Measurements from ENCODE around the gene CBARP. TPM values are rescaled to one million over a fixed set of nuclear protein-coding genes. Genes with fewer than 3 reads are reported as not detected.

The CBARP gene
- total RNA-seq, 1 experiment from 2014 or later: 23.4 TPM

DNA sequence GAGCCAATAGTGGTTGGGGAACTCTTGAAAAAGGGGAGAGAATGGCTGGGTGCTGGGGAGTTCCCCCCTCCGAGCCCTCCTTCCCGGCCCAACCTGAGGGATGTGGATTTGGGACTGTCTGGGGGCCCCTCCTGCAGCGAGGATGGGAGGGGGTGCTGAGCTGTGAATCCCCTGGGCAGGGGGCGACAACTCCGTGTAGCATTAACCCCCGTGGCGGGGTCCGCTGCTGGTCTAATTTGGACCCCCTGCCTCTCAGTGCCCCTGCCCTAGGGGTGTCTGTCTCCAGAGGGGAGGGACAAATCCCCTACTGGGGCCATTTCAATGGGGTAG lies 20.3 kb upstream of the CBARP start:
- peak overlapping the region; percentile 78; the same call in 1 of the 2 replicates for H3K27ac Mint-ChIP-seq

DNA sequence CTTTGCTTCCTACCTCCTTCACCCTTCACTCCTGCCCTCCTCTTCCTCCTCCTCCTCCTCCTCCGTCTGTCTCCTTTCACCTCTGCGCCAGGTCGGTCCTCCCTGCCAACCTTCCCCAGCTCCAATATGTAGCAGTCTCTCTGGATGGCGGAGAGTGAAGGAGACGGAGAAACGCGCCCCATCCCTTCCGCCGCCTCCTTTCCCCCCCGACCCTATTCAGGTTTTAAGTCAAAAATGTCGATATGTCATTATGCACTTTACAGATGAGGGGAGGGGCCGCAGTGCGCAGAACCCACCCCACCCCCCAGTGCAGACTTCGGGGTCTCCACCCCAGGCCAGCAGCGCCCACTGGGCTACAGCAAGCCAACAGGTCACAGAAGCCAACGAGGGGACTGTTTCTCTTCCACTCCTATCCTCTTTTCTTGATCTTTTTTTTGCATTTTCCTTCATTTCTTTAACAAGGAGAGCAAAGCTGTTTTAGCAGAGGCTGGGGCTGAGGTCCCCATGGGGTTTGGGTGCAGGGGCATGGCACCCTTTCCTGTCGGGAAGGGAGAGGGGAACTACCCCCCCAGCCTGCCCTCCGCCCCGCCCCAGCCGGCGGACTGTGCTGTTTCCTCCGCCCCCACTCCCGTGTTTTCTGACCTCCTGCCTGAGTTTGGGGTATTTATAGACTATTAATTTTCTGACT lies 19.8 kb upstream of the CBARP start:
- TF ChIP-seq SMAD4 (CRISPR knock-in tag; IDR thresholded peaks at IDR 0.05) (no peak), FOXK1 (CRISPR knock-in tag; IDR thresholded peaks at IDR 0.05) (no peak)
- TF ChIP-seq, protein P1, sequence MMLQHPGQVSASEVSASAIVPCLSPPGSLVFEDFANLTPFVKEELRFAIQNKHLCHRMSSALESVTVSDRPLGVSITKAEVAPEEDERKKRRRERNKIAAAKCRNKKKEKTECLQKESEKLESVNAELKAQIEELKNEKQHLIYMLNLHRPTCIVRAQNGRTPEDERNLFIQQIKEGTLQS (CRISPR knock-in tag; conservative IDR thresholded peaks at IDR 0.05): no peak
- DNase-seq (ENCODE audit: low spot score): no peak
- ATAC-seq: no peak
- POLR2A ChIA-PET: interaction anchor here (0.9 to 1.6 kb wide), 2 partner anchors 9 to 12 kb away, joined by 3 to 6 read pairs; partner anchors contain the start of gene CIRBP
- peak overlapping the region; percentile 84 for H3K27ac Mint-ChIP-seq
- H3K27me3 Mint-ChIP-seq (ENCODE audit: low read depth): no peaks in the 10 kb centered on the region
- CTCF ChIA-PET: interaction anchor here (2.3 to 15.6 kb wide), 2 partner anchors 9 to 15 kb away, joined by 17 to 648 read pairs; partner anchors contain the start of gene ATP5F1D
- peaks cover 33% of the 10 kb centered on the region for H3K36me3 Mint-ChIP-seq
- H3K4me3 Mint-ChIP-seq: 0 out of 2 replicates have a peak overlapping the region, but pooled peaks have one; percentile 20
- H3K9me3 Mint-ChIP-seq: no peaks in the 10 kb centered on the region
- peaks cover 42% of the 10 kb centered on the region for H3K4me1 Mint-ChIP-seq

More for the DNA sequence above, 20.3 kb upstream of the CBARP start:
- TF ChIP-seq, protein P2, sequence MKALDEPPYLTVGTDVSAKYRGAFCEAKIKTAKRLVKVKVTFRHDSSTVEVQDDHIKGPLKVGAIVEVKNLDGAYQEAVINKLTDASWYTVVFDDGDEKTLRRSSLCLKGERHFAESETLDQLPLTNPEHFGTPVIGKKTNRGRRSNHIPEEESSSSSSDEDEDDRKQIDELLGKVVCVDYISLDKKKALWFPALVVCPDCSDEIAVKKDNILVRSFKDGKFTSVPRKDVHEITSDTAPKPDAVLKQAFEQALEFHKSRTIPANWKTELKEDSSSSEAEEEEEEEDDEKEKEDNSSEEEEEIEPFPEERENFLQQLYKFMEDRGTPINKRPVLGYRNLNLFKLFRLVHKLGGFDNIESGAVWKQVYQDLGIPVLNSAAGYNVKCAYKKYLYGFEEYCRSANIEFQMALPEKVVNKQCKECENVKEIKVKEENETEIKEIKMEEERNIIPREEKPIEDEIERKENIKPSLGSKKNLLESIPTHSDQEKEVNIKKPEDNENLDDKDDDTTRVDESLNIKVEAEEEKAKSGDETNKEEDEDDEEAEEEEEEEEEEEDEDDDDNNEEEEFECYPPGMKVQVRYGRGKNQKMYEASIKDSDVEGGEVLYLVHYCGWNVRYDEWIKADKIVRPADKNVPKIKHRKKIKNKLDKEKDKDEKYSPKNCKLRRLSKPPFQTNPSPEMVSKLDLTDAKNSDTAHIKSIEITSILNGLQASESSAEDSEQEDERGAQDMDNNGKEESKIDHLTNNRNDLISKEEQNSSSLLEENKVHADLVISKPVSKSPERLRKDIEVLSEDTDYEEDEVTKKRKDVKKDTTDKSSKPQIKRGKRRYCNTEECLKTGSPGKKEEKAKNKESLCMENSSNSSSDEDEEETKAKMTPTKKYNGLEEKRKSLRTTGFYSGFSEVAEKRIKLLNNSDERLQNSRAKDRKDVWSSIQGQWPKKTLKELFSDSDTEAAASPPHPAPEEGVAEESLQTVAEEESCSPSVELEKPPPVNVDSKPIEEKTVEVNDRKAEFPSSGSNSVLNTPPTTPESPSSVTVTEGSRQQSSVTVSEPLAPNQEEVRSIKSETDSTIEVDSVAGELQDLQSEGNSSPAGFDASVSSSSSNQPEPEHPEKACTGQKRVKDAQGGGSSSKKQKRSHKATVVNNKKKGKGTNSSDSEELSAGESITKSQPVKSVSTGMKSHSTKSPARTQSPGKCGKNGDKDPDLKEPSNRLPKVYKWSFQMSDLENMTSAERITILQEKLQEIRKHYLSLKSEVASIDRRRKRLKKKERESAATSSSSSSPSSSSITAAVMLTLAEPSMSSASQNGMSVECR (CRISPR knock-in tag; IDR thresholded peaks at IDR 0.05; ENCODE audit: borderline replicate concordance): no peak
- TF ChIP-seq KAT7 (CRISPR knock-in tag; IDR thresholded peaks at IDR 0.05; ENCODE audit: borderline replicate concordance) (no peak), CREB1 (CRISPR knock-in tag; IDR thresholded peaks at IDR 0.05) (no peak), NR1H2 (CRISPR knock-in tag; IDR thresholded peaks at IDR 0.05) (no peak), PRRX2 (CRISPR knock-in tag; IDR thresholded peaks at IDR 0.05) (no peak), NFE2L1 (CRISPR knock-in tag; IDR thresholded peaks at IDR 0.05) (no peak), FOXJ3 (CRISPR knock-in tag; IDR thresholded peaks at IDR 0.05; ENCODE audit: borderline replicate concordance) (no peak), NR2C2 (CRISPR knock-in tag; IDR thresholded peaks at IDR 0.05) (no peak), ZNF416 (CRISPR knock-in tag; IDR thresholded peaks at IDR 0.05) (no peak), JAZF1 (CRISPR knock-in tag; IDR thresholded peaks at IDR 0.05) (no peak)
- TF ChIP-seq, protein P3, sequence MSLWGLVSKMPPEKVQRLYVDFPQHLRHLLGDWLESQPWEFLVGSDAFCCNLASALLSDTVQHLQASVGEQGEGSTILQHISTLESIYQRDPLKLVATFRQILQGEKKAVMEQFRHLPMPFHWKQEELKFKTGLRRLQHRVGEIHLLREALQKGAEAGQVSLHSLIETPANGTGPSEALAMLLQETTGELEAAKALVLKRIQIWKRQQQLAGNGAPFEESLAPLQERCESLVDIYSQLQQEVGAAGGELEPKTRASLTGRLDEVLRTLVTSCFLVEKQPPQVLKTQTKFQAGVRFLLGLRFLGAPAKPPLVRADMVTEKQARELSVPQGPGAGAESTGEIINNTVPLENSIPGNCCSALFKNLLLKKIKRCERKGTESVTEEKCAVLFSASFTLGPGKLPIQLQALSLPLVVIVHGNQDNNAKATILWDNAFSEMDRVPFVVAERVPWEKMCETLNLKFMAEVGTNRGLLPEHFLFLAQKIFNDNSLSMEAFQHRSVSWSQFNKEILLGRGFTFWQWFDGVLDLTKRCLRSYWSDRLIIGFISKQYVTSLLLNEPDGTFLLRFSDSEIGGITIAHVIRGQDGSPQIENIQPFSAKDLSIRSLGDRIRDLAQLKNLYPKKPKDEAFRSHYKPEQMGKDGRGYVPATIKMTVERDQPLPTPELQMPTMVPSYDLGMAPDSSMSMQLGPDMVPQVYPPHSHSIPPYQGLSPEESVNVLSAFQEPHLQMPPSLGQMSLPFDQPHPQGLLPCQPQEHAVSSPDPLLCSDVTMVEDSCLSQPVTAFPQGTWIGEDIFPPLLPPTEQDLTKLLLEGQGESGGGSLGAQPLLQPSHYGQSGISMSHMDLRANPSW (CRISPR knock-in tag; conservative IDR thresholded peaks at IDR 0.05; ENCODE audit: low read depth): no peak
- H3K4me3 Mint-ChIP-seq: 0 out of 2 replicates have a peak overlapping the region, but pooled peaks have one; percentile 4
- ChIA-PET POLR2A (interaction anchor here (3.6 kb wide), 1 partner anchor 10 kb away, joined by 31 read pairs; the partner anchor contains the start of gene CIRBP), CTCF (interaction anchor here (1.0 to 15.6 kb wide), 3 partner anchors 8 to 133 kb away, joined by 5 to 648 read pairs (median 17); partner anchors contain the start of gene ATP5F1D)
- peaks cover 33% of the 10 kb centered on the region for H3K36me3 Mint-ChIP-seq
- no peaks in the 10 kb centered on the region for H3K27me3 Mint-ChIP-seq (ENCODE audit: low read depth)
- ATAC-seq (no peak), DNase-seq (ENCODE audit: low spot score) (no peak)
- peaks cover 47% of the 10 kb centered on the region for H3K4me1 Mint-ChIP-seq
- H3K9me3 Mint-ChIP-seq: no peaks in the 10 kb centered on the region
